Mesenchymal stem cell (in vitro differentiated cells and primary cell): Measurements from ENCODE around the gene SYNE4.
"Not testable (repeated sequence)": the region's sequence is repeated elsewhere in the genome, so short reads cannot be mapped to it uniquely, and the experiment has no call there.

ENCODE experiments used
- DNase-seq: peaks from one replicate; pipeline ENCODE4 v3.0.0-alpha.2; 2013
- H2AFZ ChIP-seq: one replicate; pipeline ENCODE4 v1.6.1; 2013; ENCODE audit warnings: low read depth, mild to moderate bottlenecking, control low read depth, inconsistent platforms, low read length, moderate library complexity
- H2AK5ac ChIP-seq: 2 replicates; pipeline ENCODE4 v1.6.1; 2013; ENCODE audit warnings: low read length, moderate library complexity, mild to moderate bottlenecking, inconsistent platforms; ENCODE audit not compliant: severe bottlenecking
- H2BK120ac ChIP-seq: one replicate; pipeline ENCODE4 v1.6.1; 2013; ENCODE audit warnings: low read depth, mild to moderate bottlenecking, inconsistent platforms, low read length, moderate library complexity
- H2BK12ac ChIP-seq, 2 experiments: one replicate each; pipeline ENCODE4 v1.6.1; 2013; ENCODE audit warnings: inconsistent platforms in 2 of 2, low read length in 2 of 2, mild to moderate bottlenecking in 2 of 2, moderate library complexity in 2 of 2, control low read depth in 1 of 2
- H2BK15ac ChIP-seq: one replicate; pipeline ENCODE4 v1.6.1; 2013; ENCODE audit warnings: mild to moderate bottlenecking, low read depth, inconsistent platforms; ENCODE audit not compliant: poor library complexity, severe bottlenecking
- H2BK5ac ChIP-seq: 2 replicates; pipeline ENCODE4 v1.6.1; 2013; ENCODE audit warnings: low read depth, mild to moderate bottlenecking, low read length, control low read depth, inconsistent platforms; ENCODE audit not compliant: poor library complexity, severe bottlenecking
- H3K14ac ChIP-seq, 2 experiments: one replicate each; pipeline ENCODE4 v1.6.1; 2013; ENCODE audit warnings: inconsistent platforms in 2 of 2, low read length in 2 of 2, control low read depth in 1 of 2, mild to moderate bottlenecking in 1 of 2, moderate library complexity in 1 of 2
- H3K18ac ChIP-seq, 2 experiments: one replicate each; pipeline ENCODE4 v1.6.1; 2013; ENCODE audit warnings: inconsistent platforms in 2 of 2, low read length in 2 of 2, control low read depth in 1 of 2, low read depth in 1 of 2, mild to moderate bottlenecking in 1 of 2
- H3K23ac ChIP-seq, 2 experiments: one replicate each; pipeline ENCODE4 v1.6.1; 2013; ENCODE audit warnings: inconsistent platforms in 2 of 2, low read length in 2 of 2, mild to moderate bottlenecking in 2 of 2, moderate library complexity in 2 of 2, control low read depth in 1 of 2
- H3K27ac ChIP-seq: 2 replicates; pipeline ENCODE4 v1.5.1; 2013; ENCODE audit warnings: mild to moderate bottlenecking, moderate library complexity, low read length, control low read depth, inconsistent platforms; ENCODE audit not compliant: poor library complexity, severe bottlenecking
- H3K27me3 ChIP-seq, 2 experiments: 2 replicates each; pipeline versions ENCODE4 v1.6.1 to v1.7.0; 2013; ENCODE audit warnings: low read length in 2 of 2, mild to moderate bottlenecking in 2 of 2, moderate library complexity in 2 of 2, control low read depth in 1 of 2, inconsistent platforms in 1 of 2; ENCODE audit not compliant: control insufficient read depth in 1 of 2, insufficient read depth in 1 of 2
- H3K36me3 ChIP-seq, 2 experiments: 2 replicates each; pipeline versions ENCODE4 v1.6.1 to v1.7.0; 2013; ENCODE audit warnings: low read length in 2 of 2, control low read depth in 1 of 2, inconsistent platforms in 1 of 2, low read depth in 1 of 2, mild to moderate bottlenecking in 1 of 2; ENCODE audit not compliant: insufficient read depth in 2 of 2, control insufficient read depth in 1 of 2
- H3K4ac ChIP-seq, 2 experiments: one replicate each; pipeline ENCODE4 v1.6.1; 2013; ENCODE audit warnings: inconsistent platforms in 2 of 2, low read length in 2 of 2, mild to moderate bottlenecking in 2 of 2, moderate library complexity in 2 of 2, control low read depth in 1 of 2, low read depth in 1 of 2
- H3K4me1 ChIP-seq: 2 replicates; pipeline ENCODE4 v1.6.1; 2013; ENCODE audit warnings: low read depth, low read length, control low read depth; ENCODE audit not compliant: control insufficient read depth, insufficient read depth
- H3K4me2 ChIP-seq: 2 replicates; pipeline ENCODE4 v1.6.1; 2013; ENCODE audit warnings: low read length, mild to moderate bottlenecking, inconsistent platforms; ENCODE audit not compliant: poor library complexity, severe bottlenecking
- H3K4me3 ChIP-seq, 2 experiments: 2 replicates each; pipeline versions ENCODE4 v1.5.1 to v1.7.0; 2013; ENCODE audit warnings: low read length in 2 of 2, mild to moderate bottlenecking in 2 of 2, control low read depth in 1 of 2, low read depth in 1 of 2; ENCODE audit not compliant: insufficient read depth in 1 of 2
- H3K79me1 ChIP-seq: replicated peaks from 2 replicates; pipeline ENCODE4 v1.6.1; 2013; ENCODE audit warnings: mild to moderate bottlenecking, control low read depth, low read length, inconsistent platforms; ENCODE audit not compliant: poor library complexity, severe bottlenecking
- H3K9ac ChIP-seq: 2 replicates; pipeline ENCODE4 v1.7.0; 2013; ENCODE audit warnings: mild to moderate bottlenecking, low read length, moderate library complexity
- H3K9me3 ChIP-seq: 2 replicates; pipeline ENCODE4 v1.7.0; 2013; ENCODE audit warnings: mild to moderate bottlenecking, low read length; ENCODE audit not compliant: control insufficient read depth
- H4K8ac ChIP-seq: one replicate; pipeline ENCODE4 v1.6.1; 2013; ENCODE audit warnings: inconsistent platforms, mild to moderate bottlenecking, low read length, moderate library complexity
- H4K91ac ChIP-seq: one replicate; pipeline ENCODE4 v1.6.1; 2013; ENCODE audit warnings: mild to moderate bottlenecking, low read length, inconsistent platforms
- WGBS: methylation state at CpG from one replicate; pipeline ENCODE4 v1.1.7; 2013; ENCODE audit warnings: mixed read lengths; 5-methylcytosine and 5-hydroxymethylcytosine counted together

SYNE4 gene

DNA sequence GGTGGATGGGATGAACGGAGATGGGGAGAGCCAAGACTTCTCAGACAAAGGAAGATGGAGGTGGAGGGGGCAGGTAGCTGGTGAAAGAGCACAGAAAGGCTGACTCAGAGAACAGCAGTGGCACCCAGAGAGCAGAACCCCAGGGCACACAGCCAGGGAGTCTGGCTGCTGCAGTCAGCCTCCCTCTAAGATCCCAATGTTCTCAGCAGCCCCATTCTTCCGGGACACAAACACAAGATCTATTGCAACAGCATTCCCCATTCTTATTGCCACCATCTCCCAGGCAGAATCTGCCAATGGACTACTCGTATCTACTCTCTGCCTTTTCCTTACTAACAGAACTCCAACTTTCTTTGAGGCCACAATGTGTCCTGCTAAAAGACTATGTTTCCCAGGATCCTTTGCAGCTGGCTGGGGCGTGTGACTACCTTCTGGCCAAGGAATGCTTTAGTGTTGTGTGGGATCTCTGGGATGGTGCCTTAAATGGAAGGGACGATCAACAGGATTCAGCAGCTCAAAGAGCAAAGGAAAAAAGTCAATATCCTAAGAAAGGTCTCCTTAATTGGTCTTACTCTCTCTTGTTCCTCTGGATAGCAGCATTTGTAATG lies 37.9 kb upstream of the SYNE4 start:
- WGBS: 91% methylated on average over 4 of the region's 5 CpGs
- no peak overlapping the region for H3K4me3 ChIP-seq

DNA sequence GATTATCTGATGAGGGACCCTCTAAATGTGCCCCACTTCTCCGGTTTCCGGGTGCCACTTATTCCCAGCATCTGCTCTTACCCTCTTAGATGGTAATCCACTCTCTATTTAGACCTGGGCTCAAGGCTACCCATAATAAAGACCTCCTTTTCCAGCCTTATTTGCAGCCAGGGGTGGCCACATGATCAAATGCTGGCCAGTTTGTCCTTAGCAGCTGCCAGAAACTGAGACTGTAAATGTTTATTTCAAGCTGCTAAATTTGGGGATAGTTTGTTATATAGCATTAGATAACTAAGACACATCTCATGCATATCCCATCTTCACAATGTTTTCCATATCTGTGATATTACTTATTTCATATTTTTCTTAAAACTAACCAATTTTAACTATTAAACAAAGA lies 35.3 kb upstream of the SYNE4 start:
- H2BK12ac ChIP-seq: no peak overlapping the region
- no peak overlapping the region for H3K4me2 ChIP-seq
- no peak overlapping the region for H2BK120ac ChIP-seq
- no peak overlapping the region for H2BK5ac ChIP-seq
- no peak overlapping the region for H2BK15ac ChIP-seq
- no peaks in the 10 kb centered on the region for H3K9me3 ChIP-seq
- no peaks in the 10 kb centered on the region for H3K27me3 ChIP-seq
- H3K27ac ChIP-seq: no peak overlapping the region
- no peak overlapping the region for H4K91ac ChIP-seq
- peaks cover 7% of the 10 kb centered on the region for H3K79me1 ChIP-seq
- H3K9ac ChIP-seq: no peak overlapping the region
- peaks cover 0 to 11% of the 10 kb centered on the region in 2 experiments for H3K36me3 ChIP-seq
- 100% methylated on average over 1 of the region's 2 CpGs for WGBS
- no peak overlapping the region for H2AK5ac ChIP-seq
- no peak overlapping the region for H3K4me3 ChIP-seq
- DNase-seq: no peak
- no peak overlapping the region for H3K18ac ChIP-seq
- H3K4ac ChIP-seq: no peak overlapping the region
- no peak overlapping the region for H3K23ac ChIP-seq
- H3K4me1 ChIP-seq: peaks cover 6% of the 10 kb centered on the region
- no peak overlapping the region for H3K14ac ChIP-seq
- no peak overlapping the region for H4K8ac ChIP-seq
- no peak overlapping the region for H2AFZ ChIP-seq

More for the DNA sequence above, 37.9 kb upstream of the SYNE4 start:
- no peak overlapping the region for H4K8ac ChIP-seq
- H4K91ac ChIP-seq: no peak overlapping the region
- H3K4me1 ChIP-seq: peaks cover 6% of the 10 kb centered on the region
- no peak overlapping the region for H3K4me2 ChIP-seq
- H2AK5ac ChIP-seq: no peak overlapping the region
- DNase-seq: no peak
- H3K9me3 ChIP-seq: no peaks in the 10 kb centered on the region
- H2BK12ac ChIP-seq: no peak overlapping the region
- peaks cover 7% of the 10 kb centered on the region for H3K79me1 ChIP-seq
- no peak overlapping the region for H2BK15ac ChIP-seq
- no peaks in the 10 kb centered on the region for H3K27me3 ChIP-seq
- H3K9ac ChIP-seq: no peak overlapping the region
- H3K27ac ChIP-seq: no peak overlapping the region
- no peaks in the 10 kb centered on the region for H3K36me3 ChIP-seq
- H3K23ac ChIP-seq: no peak overlapping the region
- no peak overlapping the region for H2AFZ ChIP-seq
- H3K14ac ChIP-seq: no peak overlapping the region
- no peak overlapping the region for H2BK5ac ChIP-seq
- H3K18ac ChIP-seq: no peak overlapping the region
- H2BK120ac ChIP-seq: no peak overlapping the region
- no peak overlapping the region for H3K4ac ChIP-seq

DNA sequence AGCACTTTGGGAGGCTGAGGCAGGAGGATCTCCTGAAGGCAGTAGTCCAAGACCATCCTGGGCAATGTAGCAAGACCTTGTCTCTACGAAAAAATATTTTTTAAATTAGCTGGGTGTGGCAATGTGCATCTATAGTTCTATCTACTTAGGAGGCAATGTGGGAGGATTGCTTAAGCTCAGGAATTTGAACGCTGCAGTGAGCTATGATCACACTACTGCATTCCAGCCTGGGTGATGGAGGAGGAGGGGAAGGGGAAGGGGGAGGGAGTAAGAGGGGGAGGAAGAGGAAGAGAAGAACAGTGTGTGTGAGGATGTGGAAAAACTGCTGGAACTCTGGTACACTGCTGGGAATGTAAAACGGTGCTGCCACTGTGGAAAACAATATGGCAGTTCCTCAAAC lies 33.2 kb upstream of the SYNE4 start:
- Histone ChIP-seq H3K4me1 (peaks cover 6% of the 10 kb centered on the region), H4K91ac (no peak overlapping the region), H3K23ac (no peak overlapping the region), H3K18ac (peak overlapping the region in 1 of 2 experiments; percentile 37), H3K27me3 (no peaks in the 10 kb centered on the region), H2AK5ac (peak overlapping the region; percentile 76), H3K27ac (peak overlapping the region; percentile 46), H2AFZ (no peak overlapping the region), H3K4ac (peak overlapping the region in 1 of 2 experiments; percentile 82), H4K8ac (no peak overlapping the region), H3K4me2 (no peak overlapping the region), H2BK120ac (peak overlapping the region; percentile 71), H3K79me1 (peaks cover 5% of the 10 kb centered on the region), H2BK15ac (no peak overlapping the region), H2BK5ac (no peak overlapping the region), H3K9me3 (no peaks in the 10 kb centered on the region), H2BK12ac (no peak overlapping the region), H3K36me3 (peaks cover 8 to 11% of the 10 kb centered on the region in 2 experiments), H3K14ac (peak overlapping the region in 1 of 2 experiments; percentile 48), H3K9ac (peak overlapping the region; percentile 34), H3K4me3 (no peak overlapping the region)
- 24% methylated on average over 3 of the region's 3 CpGs for WGBS
- DNase-seq: peak; percentile 76

DNA sequence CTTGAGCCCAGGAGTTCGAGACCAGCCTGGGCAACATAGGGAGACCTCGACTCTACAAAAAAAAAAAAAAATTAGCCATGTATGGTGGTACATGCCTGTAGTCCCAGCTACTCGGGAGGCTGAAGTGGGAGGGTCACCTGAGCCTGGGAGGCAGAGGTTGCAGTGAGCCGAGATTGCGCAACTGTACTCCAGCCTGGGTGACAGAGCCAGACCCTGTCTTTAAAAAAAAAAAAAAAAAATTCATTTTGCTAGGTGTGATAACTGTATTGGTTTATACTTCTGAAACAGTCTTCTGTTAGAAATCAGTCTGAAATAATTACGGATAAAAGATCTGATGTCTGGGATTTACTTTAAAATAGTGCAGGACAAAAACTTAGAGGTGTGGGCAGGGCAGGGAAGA lies 32.5 kb upstream of the SYNE4 start:
- H3K27ac ChIP-seq, H4K91ac ChIP-seq, H3K4me1 ChIP-seq, H4K8ac ChIP-seq, H3K23ac ChIP-seq, H3K79me1 ChIP-seq, H2BK12ac ChIP-seq, DNase-seq, H3K9me3 ChIP-seq, H2BK15ac ChIP-seq, H2AFZ ChIP-seq, H3K4me2 ChIP-seq, H2BK120ac ChIP-seq, H3K18ac ChIP-seq, H3K4ac ChIP-seq, H2BK5ac ChIP-seq, H3K27me3 ChIP-seq, H3K14ac ChIP-seq, H3K4me3 ChIP-seq: not testable (repeated sequence)
- Histone ChIP-seq H2AK5ac (peak overlapping the region; percentile 72), H3K36me3 (peaks cover 8 to 11% of the 10 kb centered on the region in 2 experiments), H3K9ac (peak overlapping the region; percentile 34)
- 97% methylated on average over 6 of the region's 6 CpGs for WGBS
